GM19328 (cell line): ENCODE measurements around the gene SMIM27.

Source experiments
- ATAC-seq: cut with Tn5 transposase; IDR thresholded peaks from one replicate; pipeline ENCODE4 v1.9.1; 2021; ENCODE audit warnings: mild to moderate bottlenecking, moderate library complexity; ENCODE audit not compliant: unreplicated experiment

The SMIM27 gene

DNA sequence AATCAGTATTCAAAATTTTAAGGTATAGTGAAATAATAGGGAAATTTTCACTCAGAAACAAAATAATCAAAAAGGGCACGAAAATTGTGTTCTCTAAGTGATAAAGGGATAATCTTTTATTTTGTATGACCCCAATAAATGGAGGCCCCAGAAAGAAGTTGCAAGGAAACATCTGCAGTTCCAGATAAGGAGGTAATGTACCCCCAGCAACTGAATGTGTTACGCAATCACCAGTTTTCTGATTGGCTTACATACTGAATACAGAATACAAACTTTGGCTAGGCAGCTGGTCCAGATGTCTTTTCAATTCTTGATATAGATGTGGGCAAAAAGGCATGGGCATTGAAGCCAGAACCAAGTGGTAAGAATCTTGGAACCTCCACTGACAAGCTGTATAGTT, 2.0 kb downstream of the SMIM27 start:
- no peak for ATAC-seq

DNA sequence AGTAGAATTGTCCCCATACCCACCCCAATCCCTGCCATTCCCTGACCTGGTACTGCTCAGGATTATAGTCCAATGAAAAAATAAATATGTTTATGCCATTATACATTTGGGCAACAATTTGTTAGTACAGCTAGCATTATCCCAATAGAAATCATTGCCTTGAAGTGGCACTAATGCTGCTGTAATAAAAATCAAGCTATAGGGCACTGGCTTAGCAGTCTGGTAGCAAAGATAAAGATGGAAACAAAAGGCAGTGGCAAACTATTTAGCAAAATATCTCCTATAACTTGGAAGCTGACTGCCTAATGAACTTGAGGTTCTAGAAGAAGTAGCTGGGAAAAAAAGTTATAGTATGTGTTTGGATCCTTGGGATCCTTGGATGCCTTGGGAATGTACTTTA, 2.5 kb downstream of the SMIM27 start:
- ATAC-seq = no peak

DNA sequence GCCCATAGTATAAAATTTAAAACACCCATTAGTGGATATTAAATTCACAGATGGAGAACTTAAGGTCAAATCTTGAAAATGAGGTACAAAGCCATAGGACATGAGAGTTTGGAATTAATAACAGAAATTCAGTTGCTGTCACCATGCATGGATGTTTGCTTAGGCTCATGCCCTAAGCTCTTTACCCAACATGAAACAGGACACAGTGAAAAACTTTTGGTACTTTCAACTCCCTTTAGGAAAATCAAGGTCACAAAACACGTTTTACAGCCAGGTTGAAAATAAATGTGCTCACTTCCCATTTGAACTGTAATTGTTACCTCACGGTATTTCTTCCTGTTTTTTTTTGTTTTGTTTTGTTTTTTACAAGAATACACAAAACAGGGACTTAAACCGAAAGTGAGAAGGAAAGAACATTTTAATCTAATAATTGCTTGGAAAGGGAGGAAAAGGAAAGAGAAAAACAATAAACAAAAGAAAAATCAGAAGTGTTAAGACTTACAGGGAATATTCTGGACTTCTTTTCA, 6.3 kb downstream of the SMIM27 start:
- no peak for ATAC-seq

DNA sequence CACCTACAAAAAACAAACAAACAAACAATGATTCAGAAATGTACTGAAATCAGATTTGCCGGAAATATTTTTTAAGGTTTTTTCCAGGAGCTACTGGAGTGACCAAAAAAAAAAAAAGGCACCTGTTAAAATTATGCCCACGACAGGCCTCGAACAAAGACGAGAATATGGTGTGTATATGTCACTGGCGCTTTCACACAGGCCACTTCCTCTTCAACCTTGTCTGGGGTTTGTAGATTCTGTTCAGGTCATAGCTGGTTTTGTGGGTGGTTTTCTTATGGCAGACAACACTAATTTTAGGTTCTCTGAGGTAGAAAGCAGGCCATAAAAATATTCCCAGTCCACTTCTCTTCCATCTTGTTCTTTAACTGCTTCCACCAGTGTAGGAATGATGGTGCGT, 13.8 kb downstream of the SMIM27 start:
- ATAC-seq = no peak

DNA sequence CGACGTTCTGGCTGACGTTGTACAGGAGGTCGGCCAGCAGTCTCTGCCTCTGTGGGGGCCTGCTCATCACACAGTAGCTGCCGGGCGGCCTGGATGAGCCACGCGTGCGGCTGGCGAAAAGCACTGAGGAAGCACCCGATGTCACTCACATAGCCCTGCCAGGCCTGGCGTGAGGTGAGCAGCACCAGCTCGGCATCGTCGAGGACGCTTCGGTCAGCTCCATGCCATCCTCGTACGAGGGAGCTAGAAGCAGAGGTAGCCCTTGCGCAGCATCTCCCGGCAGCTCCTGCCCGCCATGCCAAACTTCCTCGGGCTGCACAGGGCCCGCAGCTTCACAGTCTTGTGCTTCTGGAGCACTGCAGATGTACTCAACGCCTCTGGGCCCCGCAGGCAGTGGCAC, 14.6 kb downstream of the SMIM27 start:
- no peak for ATAC-seq

DNA sequence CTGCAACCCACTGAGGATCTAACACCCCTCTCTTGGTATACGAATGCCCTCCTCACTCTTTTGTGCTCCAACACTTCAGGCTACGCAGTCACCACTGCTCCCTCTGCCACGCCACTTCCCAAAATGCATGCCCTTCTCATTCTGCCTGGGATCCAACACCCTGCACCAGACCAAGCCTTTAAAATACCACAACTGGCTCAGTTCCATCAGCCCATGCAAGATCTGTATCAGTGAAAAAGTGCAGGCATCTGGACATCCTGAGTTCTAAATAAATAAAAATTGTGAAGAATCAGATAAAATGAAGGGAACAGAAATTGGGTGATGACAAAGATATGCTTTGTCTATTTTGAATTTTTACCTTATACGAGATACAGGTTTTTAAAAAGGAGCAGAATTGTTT, 18.1 kb downstream of the SMIM27 start:
- no peak for ATAC-seq

DNA sequence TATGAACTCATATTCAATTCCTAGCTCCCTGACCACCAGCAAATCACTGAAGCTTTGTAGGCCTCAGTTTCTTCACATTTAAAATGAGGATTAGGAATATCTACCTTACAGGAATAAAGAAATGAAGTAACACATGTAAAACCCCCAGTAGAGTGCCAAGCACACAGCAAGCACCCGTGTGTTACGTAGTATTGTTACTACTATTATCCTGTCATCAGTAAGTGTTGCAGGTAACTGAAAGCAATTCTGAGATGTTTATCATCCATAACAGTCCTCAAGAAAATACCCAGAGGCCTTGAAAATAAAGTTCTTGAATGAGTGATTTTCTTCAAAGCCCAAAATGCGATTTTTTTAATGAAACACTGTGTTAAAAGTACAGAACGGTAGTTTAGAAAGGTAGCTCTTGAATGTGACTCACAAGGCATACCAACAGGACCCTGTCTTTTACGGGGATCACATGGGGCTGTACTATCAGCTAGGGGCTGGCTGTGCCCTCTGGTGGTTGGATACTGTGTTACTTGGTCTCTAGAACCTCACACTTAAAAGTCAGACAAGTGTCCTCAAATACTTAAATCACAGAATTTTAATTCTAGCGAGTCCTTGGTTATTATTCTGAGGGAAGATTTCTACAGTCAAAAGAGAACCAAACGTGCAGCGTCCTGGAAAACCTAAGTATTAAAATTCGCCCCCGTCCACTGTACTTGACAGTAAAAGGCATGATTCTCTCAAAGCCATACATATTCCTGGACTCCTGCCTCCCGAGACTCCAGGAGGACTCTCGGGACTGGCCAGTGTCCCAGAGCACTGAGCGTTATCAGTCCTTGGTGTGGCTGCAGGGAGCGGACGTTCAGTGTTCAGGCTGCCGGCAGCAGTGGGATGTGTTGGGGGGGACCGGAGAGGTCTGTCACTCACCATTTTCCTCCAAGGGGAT, 20.1 kb downstream of the SMIM27 start:
- peak; percentile 85 for ATAC-seq

DNA sequence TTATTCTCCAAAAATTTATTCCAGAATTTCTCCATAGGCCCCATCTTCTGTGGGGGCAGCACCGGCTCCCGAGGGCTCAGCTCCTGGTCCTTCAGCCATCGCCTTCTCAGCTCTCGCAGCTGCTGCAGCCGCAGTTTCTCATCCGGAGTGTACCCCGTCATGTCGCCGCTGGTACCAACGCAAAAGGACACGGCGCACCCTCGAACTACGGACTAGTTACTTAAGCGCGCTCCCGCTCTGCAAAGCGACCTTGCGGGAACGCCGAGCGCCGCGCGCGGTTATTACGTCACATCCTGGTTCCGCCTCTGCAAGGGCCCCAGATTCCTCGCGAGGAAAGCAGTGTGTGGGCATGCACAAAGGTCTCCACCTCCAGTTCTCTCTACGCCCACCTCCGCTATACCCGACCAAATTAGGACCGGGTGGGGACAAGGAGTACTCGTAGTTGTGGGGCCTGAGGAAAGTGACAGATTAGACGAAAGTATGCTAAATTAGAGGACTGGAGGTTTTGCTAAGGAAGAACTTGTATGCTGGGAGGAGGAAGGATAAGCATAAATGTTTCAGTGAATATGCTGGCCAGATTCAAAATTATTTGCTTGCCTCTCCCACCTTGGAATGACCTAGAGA, 20.9 kb downstream of the SMIM27 start, which contains the start of gene NDUFB6:
NDUFB6 (minus strand) TSS at position 260 of the 624 bp plus-strand sequence; CDS start at position 161, 99 bp downstream.
- ATAC-seq = peak; percentile 79

DNA sequence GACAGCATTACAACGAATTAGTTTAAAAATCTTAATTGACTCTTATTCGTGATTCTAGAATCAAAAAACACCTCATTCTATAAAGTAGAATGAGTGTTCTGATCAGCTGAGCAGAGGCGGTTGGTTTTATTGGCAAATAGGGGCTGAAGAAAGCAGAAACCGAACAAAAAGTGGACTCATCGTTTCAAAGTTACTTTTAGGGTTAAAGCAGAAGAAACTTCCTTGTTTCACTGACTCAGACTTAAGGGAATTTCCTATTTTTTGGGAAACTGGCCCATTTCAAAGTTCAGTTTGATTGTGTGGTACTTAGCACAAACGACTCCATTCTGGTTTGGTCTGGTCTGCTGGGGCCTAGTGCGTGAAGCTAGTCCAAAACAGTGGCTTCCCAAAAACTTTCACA, 21.7 kb downstream of the SMIM27 start:
- ATAC-seq = no peak

DNA sequence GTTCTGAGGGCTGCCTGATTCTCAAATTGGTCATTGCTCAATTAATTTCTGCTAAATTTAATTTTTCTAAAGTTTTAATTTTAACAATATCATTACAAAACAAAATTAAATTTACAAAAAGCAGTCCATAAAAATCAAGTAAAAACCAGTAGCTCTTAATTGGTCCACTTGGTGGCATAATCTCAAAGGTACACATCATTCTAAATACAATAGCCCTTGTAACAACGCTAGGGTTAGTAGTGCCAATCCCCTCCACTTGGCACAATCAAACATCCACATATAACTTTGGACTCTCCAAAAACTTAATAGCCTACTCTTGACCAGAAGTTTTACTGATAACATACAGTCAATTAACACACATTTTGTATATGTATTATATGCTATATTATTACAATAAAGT, 22.7 kb downstream of the SMIM27 start:
- no peak for ATAC-seq

DNA sequence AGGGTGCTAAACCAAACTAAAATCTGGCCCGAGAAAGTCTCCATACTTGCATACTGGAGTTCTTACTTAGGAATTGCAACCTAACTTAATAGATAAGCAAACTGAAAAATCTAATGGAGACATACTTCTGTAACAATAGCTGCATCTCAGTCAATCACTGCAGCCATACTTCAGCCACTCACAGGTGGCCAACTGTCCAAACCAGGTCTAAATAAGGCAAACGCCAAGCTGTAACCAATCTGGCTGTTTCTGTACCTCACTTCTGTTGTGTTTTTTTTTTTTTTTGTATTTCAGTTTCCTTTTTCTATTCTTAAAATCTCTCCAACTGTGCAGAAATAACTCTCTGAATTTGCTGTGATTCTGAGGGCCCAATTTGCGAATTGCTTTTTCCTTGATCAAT, 25.2 kb downstream of the SMIM27 start:
- no peak for ATAC-seq

DNA sequence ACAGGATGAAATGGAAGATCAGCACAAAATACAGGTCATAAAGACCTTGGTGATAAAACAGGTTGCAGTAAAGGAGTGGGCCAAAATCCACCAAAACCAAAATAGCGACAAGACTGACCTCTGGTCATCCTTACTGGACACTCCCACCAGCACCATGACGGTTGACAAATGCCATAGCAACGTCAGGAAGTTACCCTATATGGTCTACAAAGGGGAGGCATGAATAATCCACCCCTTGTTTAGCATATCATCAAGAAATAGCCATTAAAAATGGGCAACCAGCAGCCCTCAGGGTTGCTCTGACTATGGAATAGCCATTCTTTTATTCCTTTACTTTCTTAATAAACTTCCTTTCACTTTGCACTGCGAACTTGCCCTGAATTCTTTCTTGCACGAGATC, 26.8 kb downstream of the SMIM27 start:
- ATAC-seq = no peak

DNA sequence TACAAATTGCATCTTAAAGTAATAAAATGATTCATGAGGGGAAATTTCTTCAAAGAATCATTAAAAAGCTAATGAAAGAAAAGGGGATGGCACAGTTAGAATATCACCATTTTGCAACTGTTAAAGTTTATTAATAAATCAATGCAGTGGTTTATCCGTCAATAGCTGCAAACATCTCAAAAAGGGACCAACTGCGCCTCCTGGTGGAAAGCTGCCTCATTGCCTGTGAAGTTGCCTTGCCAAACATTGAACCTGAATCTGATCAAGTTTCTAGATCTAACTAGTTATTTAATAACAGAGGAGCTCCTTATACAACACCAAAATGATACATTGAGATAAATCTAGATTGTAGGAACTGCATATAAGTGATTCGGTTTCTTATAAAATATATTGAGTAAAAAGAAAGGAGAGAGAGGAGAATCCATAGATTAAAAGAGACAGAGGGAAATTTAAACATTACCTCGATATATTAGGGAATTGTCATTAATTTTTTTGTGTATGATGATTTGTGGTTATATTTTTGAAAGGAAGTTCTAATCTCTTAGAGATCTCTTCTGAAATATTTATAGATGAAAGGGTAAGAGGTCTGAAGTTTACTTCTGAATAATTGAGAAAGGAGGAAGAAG, 27.7 kb downstream of the SMIM27 start:
- no peak for ATAC-seq

DNA sequence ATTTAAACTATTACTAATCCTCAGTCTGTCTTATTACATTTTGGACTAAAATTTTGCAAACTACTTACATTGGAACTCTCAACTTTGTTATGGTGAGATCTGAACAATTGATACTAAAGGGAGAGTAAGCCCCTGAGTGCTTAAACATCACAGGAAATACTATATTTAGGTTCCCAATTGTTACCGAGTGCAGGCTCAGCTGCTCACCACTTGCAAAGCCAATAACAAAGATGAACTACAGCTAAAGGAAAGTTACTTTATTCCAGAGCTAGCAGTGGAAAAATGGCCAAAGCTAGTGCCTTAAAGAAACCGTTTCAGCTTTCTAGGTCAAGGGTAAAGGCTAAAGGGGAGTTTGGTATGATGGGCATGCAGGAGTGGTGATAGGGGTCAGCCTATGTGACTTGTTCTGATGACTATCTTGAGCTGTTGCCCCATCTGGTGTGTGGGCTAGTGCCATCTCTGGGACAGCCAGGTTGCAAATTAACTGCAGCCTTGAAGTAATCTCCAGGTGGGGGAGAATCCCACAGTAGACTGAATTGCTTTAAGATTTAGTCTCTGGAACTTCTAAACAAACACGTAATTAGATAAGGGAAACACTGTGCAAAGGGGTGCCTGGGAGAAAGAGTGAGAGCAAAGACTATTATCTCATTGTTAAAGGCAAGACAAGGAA, 28.6 kb downstream of the SMIM27 start:
- no peak for ATAC-seq

DNA sequence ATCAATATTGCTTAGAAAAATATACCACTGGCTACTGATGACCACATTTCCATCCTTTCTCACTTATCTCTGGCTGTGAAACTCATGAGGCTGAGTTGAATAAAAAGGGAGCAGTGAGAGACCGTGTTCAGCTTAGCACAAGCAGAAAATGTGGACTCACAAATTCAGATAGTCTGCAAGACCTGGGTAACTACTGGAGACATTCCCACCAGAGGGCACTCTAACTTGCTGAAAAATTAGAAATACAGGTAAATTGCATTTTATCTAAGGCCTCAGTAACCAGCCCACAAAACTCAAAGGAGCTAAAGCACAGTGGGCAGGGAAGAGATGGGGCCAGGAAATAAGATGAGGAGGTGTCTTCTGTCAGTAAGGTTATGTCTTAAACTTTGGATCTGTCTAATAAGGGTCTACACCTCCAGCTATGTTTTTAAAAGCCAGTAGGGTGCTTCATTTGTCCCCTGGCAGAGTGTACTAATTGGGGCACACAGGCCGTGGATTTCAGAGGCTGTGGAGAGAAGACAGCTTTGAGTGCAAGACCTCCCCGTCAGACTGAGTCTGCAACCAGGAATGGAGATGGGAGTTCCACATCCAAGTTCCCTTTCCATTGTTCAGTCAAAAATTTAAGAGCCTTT, 29.5 kb downstream of the SMIM27 start:
- ATAC-seq = no peak

DNA sequence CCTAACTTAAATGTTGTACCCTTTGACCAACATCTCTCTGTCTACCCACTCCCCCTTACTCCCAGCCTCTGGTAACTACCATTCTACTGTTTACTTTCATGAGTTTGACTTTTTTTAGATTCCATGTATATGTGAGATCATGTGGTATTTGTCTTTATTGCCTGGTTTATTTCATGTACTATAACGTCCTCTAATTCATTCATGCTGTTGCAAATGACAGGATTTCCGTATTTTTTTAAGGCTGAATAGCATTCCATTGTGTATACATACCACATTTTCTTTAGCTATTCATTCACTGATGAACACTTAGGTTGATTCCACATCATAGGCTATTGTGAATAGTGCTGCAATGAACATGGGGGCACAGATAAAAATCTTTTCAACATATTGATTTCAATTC, 32.7 kb downstream of the SMIM27 start:
- no peak for ATAC-seq

DNA sequence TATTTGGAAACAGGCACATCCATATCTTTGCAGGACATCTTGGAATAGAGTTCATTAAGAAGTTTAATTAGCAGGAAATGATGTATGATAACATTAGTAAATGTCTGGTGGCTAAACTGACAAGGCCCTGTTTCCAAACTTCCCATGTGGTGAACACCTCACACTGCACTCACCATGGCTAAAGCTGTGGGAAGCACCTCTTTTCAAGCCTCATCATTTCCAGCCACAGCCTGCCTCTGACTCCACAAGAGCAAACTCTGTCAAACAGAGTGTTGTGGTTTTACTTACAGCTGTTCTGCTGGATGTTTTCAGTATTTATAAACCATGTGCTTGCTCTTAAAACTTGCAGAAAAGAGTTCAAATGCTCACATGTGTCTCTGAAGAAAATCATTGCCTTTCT, 35.8 kb downstream of the SMIM27 start:
- no peak for ATAC-seq

DNA sequence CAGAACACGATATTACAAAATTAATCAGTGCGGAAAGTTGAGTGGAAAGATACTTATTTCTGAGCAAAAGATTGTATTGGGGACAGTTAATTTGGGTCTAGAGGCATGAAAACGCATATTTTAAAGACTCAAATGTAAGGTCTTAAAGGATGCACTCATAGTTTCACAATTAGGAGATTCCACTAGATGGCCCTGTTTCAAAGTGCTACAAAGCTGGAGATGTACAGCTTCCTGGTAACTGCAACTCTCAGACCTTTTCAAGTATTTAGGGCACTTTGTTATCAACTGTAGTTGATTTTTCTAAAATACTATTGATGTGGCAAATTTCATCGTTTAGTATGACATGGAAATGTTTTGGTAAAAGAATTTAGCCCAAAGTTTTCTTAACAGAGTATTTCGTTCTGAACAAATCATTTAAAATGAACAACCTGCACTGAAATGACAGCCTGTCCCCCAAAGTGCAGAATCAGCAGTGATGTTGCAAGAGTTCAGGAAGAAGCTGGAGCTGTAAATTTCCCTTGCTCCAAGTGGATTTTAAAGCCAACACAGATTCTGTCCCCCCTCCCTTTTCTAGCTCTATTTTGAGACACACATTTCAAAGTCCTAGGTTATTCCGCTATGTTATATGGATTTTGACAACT, 37.1 kb downstream of the SMIM27 start:
- no peak for ATAC-seq

DNA sequence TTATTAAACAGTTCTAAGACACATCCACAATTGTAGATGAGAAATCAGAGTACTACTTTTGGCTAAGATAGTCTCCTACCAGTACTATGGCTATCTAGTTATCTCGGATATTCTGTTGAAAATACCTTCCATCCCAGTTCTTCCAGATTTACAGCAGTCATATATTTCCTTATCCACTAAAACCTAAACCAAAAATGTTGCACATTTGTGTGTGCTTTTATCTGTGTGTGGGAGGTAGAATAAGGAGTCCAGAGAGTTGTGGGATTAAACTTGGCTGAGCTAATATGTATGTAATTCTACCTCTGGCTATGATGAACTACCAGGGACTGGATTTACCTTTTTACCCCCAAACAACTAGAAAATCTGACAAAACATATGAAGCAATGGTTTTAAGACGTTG, 38.3 kb downstream of the SMIM27 start:
- no peak for ATAC-seq

DNA sequence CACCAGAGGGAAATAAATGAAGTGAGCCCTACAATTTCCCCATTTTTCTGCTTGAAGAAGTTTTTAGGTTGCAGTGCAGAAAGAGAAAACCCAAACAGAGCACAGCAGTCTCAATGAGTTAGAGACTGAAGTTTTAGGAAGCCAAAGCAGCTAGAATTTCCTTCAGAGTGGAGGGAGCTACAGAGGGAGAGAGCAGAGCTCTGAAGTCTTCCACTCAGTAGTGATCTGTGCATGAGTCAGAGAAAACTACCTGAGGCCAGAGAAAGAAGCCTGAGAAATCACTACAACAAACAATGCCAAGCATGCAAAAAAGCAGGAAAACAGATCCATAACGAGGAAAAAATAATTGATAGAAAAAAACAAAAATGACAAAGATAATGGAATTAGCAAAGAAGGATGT, 38.8 kb downstream of the SMIM27 start:
- ATAC-seq = no peak
